PFSK-1 (cell line): ENCODE measurements around the gene EPAS1.

ENCODE experiments used
- FOXP2 ChIP-seq: optimal IDR thresholded peaks from 2 replicates; pipeline ENCODE3; 2011; ENCODE audit warnings: borderline replicate concordance, control low read depth, inconsistent platforms; ENCODE audit not compliant: insufficient read depth; ENCODE audit errors: extremely low read length, extremely low read depth
- POLR2AphosphoS5 ChIP-seq: IDR thresholded peaks from 2 replicates; pipeline ENCODE4 v1.6.1; 2012; ENCODE audit warnings: low read depth, mild to moderate bottlenecking, control low read depth, low read length, moderate library complexity
- REST ChIP-seq, 2 experiments: IDR thresholded peaks; 2 replicates each; pipeline versions ENCODE4 v1.6.1 to v1.8.0; 2011 to 2012; ENCODE audit warnings: low read depth in 2 of 2, low read length in 2 of 2, control low read depth in 1 of 2, inconsistent platforms in 1 of 2, mild to moderate bottlenecking in 1 of 2, moderate library complexity in 1 of 2; ENCODE audit not compliant: insufficient read depth in 1 of 2
- SIN3A ChIP-seq: IDR thresholded peaks from 2 replicates; pipeline ENCODE4 v1.6.1; 2012; ENCODE audit warnings: mild to moderate bottlenecking, low read length, moderate library complexity, borderline replicate concordance; ENCODE audit not compliant: insufficient read depth
- TAF1 ChIP-seq: IDR thresholded peaks from 2 replicates; pipeline ENCODE4 v1.6.1; 2012; ENCODE audit warnings: low read length, control low read depth, borderline replicate concordance; ENCODE audit not compliant: insufficient read depth

EPAS1 gene

GRCh38 chr2:46344706-46345105, 47.5 kb downstream of the EPAS1 start:
- TF ChIP-seq TAF1: no peak

GRCh38 chr2:46345775-46346174, 48.6 kb downstream of the EPAS1 start:
- no peak for TF ChIP-seq FOXP2
- TF ChIP-seq POLR2AphosphoS5: no peak
- no peak for TF ChIP-seq SIN3A
- no peak for TF ChIP-seq TAF1
- TF ChIP-seq REST (IDR thresholded peaks at IDR 0.05; ENCODE audit: insufficient read depth in 1 of 2, low read depth in 2 of 2, low read length in 2 of 2): no peak

GRCh38 chr2:46346719-46347118, 49.5 kb downstream of the EPAS1 start:
- TF ChIP-seq REST (IDR thresholded peaks at IDR 0.05; ENCODE audit: insufficient read depth in 1 of 2, low read depth in 2 of 2, low read length in 2 of 2) (no peak), POLR2AphosphoS5 (no peak), SIN3A (no peak), FOXP2 (no peak), TAF1 (no peak)

GRCh38 chr2:46347648-46348280, 50.6 kb downstream of the EPAS1 start:
- no peak for TF ChIP-seq FOXP2

GRCh38 chr2:46349115-46349547, 51.9 kb downstream of the EPAS1 start:
- TF ChIP-seq REST (IDR thresholded peaks at IDR 0.05; ENCODE audit: insufficient read depth in 1 of 2, low read depth in 2 of 2, low read length in 2 of 2) (no peak), TAF1 (no peak), FOXP2 (no peak), SIN3A (no peak), POLR2AphosphoS5 (no peak)

GRCh38 chr2:46350029-46350689, 53.0 kb downstream of the EPAS1 start:
- no peak for TF ChIP-seq REST (IDR thresholded peaks at IDR 0.05; ENCODE audit: insufficient read depth in 1 of 2, low read depth in 2 of 2, low read length in 2 of 2)
